NB4 (cell line): ENCODE results near the gene CNGA3.

Experiments used
- DNase-seq: peaks from one replicate; pipeline ENCODE4 v3.0.0; 2010; ENCODE audit warnings: low read depth
- H3K4me3 ChIP-seq: one replicate; pipeline ENCODE4 v1.5.1; 2011; ENCODE audit warnings: mild to moderate bottlenecking, low read depth, low read length, moderate library complexity
- MYC ChIP-seq: IDR thresholded peaks from 2 replicates; pipeline ENCODE4 v1.6.1; 2011; ENCODE audit warnings: low read depth, low read length
- POLR2A ChIP-seq: IDR thresholded peaks from 2 replicates; pipeline ENCODE4 v1.6.1; 2011; ENCODE audit warnings: mild to moderate bottlenecking; ENCODE audit not compliant: insufficient read length; ENCODE audit errors: extremely low read depth
- TF ChIP-seq, protein P1 (sequence below): IDR thresholded peaks from one replicate; pipeline ENCODE4 v1.5.1; 2012; ENCODE audit warnings: low read depth, low read length
- TF ChIP-seq, protein P2 (sequence below): IDR thresholded peaks from 2 replicates; pipeline ENCODE4 v1.6.1; 2011; ENCODE audit warnings: low read depth, low read length

CNGA3 gene

DNA sequence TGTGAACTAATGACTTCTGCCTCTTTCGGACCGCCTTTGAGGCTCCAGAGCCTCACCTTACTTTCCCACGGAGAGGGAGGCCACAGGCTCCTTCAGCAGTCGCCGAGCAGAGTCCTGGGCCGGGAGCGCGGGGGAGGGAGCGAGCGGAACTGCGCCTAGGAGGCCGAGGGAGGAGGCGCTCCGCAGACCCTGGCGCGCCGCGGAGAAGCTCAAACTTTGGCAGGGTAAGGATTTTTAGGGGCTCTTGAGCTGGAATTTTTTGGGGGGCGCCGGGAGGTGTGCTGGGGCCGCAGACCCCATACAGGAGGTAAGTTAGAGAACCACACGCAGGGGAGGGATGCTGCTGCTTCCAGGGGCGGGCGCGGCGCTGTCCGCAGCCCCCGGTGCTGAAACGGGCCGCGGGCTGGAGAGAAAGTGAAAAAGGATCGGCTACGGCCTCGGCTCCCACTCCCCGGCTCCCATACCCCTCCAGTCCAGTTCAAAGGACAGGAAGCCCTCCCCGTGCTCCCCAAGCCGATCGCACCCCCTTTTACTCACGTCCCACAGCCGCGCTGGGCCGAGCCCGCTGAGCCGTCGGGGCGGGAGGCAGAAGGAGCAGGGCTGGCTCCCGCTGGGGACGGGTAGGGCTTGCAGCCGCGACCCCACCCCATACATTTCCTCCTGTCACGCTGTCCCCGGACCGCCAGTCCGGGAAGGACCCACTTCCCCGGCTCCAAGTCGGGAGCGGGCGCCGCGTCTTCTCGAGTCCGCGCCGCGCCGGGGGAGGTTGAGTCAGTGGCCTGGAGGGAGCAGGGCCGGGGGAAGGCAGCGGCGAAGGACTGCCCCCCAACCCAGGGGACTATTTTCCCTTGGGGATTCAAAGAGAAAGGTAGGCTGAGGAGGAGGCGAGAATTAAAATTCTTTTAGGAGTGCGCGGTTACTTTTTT, at the start of gene CNGA3:
TSS of gene CNGA3 (plus strand) at position 146 of the 926 bp plus-strand sequence. CDS start 23,520 bp downstream, outside the sequence.
- DNase-seq: peak; percentile 38
- H3K4me3 ChIP-seq: no peak within 1 kb of the TSS
- TF ChIP-seq MYC: no peak
- no peak for TF ChIP-seq POLR2A
- TF ChIP-seq, protein P1, sequence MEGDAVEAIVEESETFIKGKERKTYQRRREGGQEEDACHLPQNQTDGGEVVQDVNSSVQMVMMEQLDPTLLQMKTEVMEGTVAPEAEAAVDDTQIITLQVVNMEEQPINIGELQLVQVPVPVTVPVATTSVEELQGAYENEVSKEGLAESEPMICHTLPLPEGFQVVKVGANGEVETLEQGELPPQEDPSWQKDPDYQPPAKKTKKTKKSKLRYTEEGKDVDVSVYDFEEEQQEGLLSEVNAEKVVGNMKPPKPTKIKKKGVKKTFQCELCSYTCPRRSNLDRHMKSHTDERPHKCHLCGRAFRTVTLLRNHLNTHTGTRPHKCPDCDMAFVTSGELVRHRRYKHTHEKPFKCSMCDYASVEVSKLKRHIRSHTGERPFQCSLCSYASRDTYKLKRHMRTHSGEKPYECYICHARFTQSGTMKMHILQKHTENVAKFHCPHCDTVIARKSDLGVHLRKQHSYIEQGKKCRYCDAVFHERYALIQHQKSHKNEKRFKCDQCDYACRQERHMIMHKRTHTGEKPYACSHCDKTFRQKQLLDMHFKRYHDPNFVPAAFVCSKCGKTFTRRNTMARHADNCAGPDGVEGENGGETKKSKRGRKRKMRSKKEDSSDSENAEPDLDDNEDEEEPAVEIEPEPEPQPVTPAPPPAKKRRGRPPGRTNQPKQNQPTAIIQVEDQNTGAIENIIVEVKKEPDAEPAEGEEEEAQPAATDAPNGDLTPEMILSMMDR: no peak
- TF ChIP-seq, protein P2, sequence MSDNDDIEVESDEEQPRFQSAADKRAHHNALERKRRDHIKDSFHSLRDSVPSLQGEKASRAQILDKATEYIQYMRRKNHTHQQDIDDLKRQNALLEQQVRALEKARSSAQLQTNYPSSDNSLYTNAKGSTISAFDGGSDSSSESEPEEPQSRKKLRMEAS: no peak

DNA sequence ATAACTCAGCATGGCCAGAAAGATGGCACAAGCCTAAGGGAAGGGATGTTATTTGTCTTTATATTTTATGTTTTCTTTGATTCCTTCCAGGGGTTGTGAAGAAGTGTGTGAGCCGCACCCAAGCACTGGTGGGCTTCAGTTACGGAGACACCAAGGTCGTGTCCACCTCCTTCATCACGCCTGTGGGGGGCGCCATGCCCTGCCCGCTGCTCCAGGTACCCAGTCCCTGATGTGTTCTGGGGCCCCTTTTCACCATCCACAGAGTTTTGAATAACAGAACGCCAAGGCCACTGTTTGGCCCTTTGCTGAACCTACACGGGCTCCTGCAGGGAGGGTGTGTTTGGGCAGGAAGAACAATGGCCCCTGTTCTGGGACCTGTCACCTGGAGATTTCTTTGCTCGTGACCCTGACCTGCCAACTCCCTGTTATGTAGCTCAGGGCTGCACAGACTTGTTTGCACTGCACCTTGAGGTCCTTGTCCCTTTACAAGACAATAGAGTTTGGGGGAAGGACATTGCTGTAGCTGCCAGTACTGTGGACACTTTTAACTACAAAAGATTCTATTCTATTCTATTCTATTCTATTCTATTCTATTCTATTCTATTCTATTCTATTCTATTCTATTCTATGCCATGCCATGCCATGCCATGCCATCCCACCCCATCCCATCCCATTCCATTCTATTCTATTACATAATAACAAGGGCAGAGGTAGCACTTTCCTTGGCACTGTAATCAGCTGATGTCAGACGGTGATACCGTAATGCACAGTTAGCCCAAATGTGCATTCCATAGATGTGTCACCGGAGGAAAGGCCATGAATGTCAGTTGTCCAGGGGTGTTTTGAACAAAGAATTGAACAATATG, 48.2 kb upstream of the CNGA3 start:
- TF ChIP-seq, protein P1: peak; percentile 8
- TF ChIP-seq, protein P2: no peak
- DNase-seq: no peak
- no peak overlapping the region for H3K4me3 ChIP-seq

DNA sequence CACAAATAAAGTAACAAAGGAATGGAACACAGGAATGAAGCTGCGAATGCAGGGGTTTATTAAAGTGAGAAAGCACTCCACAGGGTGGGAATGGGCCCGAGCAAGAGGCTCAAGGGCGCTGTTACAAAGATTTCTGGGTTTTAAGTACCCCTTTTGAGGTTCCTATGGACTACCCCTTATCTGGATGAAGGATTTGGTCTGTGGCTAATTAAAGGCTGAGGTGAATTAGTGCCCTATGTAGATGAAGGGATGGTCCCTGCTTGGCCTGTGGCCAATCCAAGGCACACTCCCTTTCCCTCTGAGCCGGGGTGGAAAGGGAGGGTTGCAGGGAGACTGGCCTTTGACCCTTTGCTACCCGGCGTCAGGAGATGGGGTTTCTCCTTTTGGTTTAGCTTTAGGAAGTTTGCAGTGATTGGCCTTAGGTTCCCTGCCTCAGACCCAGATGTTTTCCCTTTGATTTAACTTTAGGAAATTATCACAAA, 47.5 kb upstream of the CNGA3 start:
- TF ChIP-seq, protein P1: no peak
- TF ChIP-seq MYC: no peak
- H3K4me3 ChIP-seq: no peak overlapping the region
- no peak for DNase-seq

- no peak for DNase-seq
- no peak overlapping the region for H3K4me3 ChIP-seq
- TF ChIP-seq, protein P2: no peak
- TF ChIP-seq, protein P1: no peak
- TF ChIP-seq MYC (no peak), POLR2A (no peak)
Observed at GRCh38 chr2:98299211-98299905, 46.9 kb upstream of the CNGA3 start.

DNA sequence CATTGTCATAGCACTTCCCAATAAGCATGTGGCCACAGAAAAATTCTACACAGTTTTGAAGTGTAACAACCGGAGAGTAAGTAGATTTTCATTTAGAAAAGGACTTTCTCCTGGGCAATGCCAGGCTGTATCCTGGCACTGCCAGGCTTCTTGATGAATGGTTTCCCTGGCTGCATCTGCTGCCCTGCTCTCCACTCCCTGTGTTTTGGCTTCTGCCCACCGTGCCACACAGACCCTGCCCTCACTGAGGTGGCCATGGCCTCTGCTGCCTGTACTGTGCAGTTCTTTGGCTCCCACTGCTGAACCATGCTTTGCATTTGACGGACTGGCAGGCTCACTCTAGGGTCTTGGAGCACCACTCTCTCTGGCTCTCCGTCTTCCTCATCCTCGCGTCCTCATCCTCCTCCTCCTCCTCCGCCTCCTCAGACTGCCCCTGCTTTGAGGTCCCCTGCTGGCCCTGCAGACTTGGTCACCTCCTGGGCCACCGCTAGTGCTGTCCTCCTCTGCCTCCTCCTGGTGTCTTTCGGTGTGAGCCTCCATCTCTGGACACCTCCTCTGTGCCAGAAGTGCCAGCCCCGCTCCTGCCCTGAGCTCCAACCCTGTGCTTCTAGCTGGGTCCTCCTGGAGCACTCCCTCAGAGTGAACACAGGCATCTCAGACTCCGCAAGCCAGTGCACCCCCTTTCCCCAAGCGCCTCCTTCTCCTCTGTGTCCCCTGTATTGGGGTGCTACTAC, 45.9 kb upstream of the CNGA3 start:
- TF ChIP-seq, protein P2: no peak
- TF ChIP-seq MYC (no peak), POLR2A (no peak)
- TF ChIP-seq, protein P1: no peak
- DNase-seq: no peak
- no peak overlapping the region for H3K4me3 ChIP-seq
